ENCODE data around the gene CLDN19.
A peak's percentile ranks its signal among the peaks of the same experiment; 100 is the strongest.

The CLDN19 gene

GRCh38 chr1:42750041-42750440 is 10.0 kb upstream of the CLDN19 start:
- no peak for DNase-seq
- no peak for TF ChIP-seq CTCF (IDR thresholded peaks at IDR 0.05; ENCODE audit: low read depth, low read length)
- Histone ChIP-seq H3K36me3 (peaks cover 68% of the 10 kb centered on the region), H3K27ac (no peak overlapping the region), H3K27me3 (ENCODE audit: insufficient read depth, low read depth, severe bottlenecking) (no peaks in the 10 kb centered on the region), H3K4me3 (ENCODE audit: low read depth, low read length) (no peak overlapping the region), H3K9me3 (ENCODE audit: severe bottlenecking) (no peaks in the 10 kb centered on the region)

- H3K36me3 ChIP-seq = peaks cover 56% of the 10 kb centered on the region
These were observed 8.7 kb upstream of the CLDN19 start for GRCh38 chr1:42748461-42749410.

GRCh38 chr1:42748021-42748420 is 8.0 kb upstream of the CLDN19 start:
- Histone ChIP-seq H3K27me3 (ENCODE audit: insufficient read depth, low read depth, severe bottlenecking) (no peaks in the 10 kb centered on the region), H3K4me3 (ENCODE audit: low read depth, low read length) (no peak overlapping the region), H3K27ac (no peak overlapping the region), H3K9me3 (ENCODE audit: severe bottlenecking) (no peaks in the 10 kb centered on the region), H3K36me3 (peaks cover 49% of the 10 kb centered on the region)
- no peak for TF ChIP-seq CTCF (IDR thresholded peaks at IDR 0.05; ENCODE audit: low read depth, low read length)
- DNase-seq = no peak

More at GRCh38 chr1:42748461-42749410, 8.7 kb upstream of the CLDN19 start:
- no peak for DNase-seq
- Histone ChIP-seq H3K4me3 (ENCODE audit: low read depth, low read length) (no peak overlapping the region), H3K9me3 (ENCODE audit: severe bottlenecking) (no peaks in the 10 kb centered on the region), H3K27me3 (ENCODE audit: insufficient read depth, low read depth, severe bottlenecking) (no peaks in the 10 kb centered on the region), H3K27ac (no peak overlapping the region)
- TF ChIP-seq CTCF (IDR thresholded peaks at IDR 0.05; ENCODE audit: low read depth, low read length) = no peak

DNA sequence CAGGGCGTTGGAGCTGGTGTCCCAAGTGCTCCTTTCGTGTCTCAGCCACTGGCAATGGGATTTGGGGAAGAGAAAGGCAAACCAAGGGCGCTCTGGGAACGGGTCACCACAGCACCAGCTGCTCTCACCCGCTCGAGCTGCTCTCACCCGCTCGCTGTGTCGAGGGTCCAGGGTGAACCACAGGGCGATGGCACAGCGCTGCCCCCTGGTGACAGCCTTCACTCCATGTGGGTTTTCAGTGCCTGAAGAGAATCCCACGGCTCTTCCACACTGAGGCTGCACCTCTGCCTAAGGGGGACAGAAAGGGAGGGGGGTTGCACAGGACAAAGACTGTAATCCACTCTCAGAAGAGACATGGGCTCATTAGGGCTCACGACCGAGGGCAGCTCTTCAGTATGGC is 7.1 kb upstream of the CLDN19 start:
- no peak overlapping the region for H3K4me3 ChIP-seq (ENCODE audit: low read depth, low read length)
- H3K36me3 ChIP-seq = peaks cover 40% of the 10 kb centered on the region
- H3K9me3 ChIP-seq (ENCODE audit: severe bottlenecking) = no peaks in the 10 kb centered on the region
- 0 out of 2 replicates have a peak overlapping the region, but pooled peaks have one; percentile 2 for H3K27ac ChIP-seq
- peak; percentile 85 for DNase-seq
- peak; percentile 96 for TF ChIP-seq CTCF (IDR thresholded peaks at IDR 0.05; ENCODE audit: low read depth, low read length)
- H3K27me3 ChIP-seq (ENCODE audit: insufficient read depth, low read depth, severe bottlenecking) = no peaks in the 10 kb centered on the region

DNA sequence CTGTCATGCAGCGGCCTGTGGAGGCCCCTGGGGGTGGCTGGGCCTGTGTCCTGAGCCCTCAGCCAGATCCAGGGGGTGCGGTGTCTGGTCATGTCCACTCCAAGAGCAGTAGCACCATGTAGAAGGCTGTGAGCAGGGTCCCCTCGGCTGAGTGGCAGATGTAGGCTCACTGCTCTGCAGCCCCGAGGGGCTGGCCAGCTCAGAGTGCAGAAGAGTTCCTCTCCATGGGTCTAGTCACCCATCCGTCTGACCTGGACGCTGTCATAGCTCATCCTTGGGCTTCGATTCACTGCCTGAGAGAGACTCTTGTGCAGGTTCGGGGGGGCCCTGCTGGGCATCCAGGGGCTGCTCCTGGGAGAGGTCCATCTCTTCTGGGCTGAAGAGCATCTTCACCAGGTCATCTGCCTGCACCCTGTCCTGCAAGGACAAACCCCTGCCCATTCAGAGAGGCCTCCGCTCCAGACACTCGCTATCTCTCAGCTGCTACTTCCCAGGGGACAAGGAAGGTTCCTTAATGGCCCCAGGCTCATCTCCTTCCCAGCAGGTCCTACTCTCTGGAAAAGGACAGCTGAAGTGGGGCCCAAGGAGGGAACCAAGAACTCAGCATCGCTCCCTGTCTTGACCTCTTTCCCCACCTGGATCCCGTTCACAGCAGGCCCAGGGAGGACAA is 6.5 kb upstream of the CLDN19 start:
- Histone ChIP-seq H3K4me3 (ENCODE audit: low read depth, low read length) (no peak overlapping the region), H3K9me3 (ENCODE audit: severe bottlenecking) (no peaks in the 10 kb centered on the region), H3K27ac (no peak overlapping the region; the same call in 1 of the 2 replicates), H3K36me3 (peaks cover 34% of the 10 kb centered on the region), H3K27me3 (ENCODE audit: insufficient read depth, low read depth, severe bottlenecking) (no peaks in the 10 kb centered on the region)
- no peak for TF ChIP-seq CTCF (IDR thresholded peaks at IDR 0.05; ENCODE audit: low read depth, low read length)
- no peak for DNase-seq

All from WERI-Rb-1 (cell line).